K562 (cell line): Measurements from ENCODE around the gene LAMA2. TPM values are rescaled to one million over a fixed set of nuclear protein-coding genes. Genes with fewer than 3 reads are reported as not detected.

Experiments
- ATAC-seq: fragments of 200-7000 bp; cut with Tn5 transposase; 3 replicates; pipeline ENCODE4 v1.9.1; 2020; ENCODE audit warnings: moderate library complexity
- BruUV-seq: library from RNA; stranded (reverse); fragments of 400-500 nt; replicated peaks from 2 replicates; lab custom pipeline; 2021; lab: Mats Ljungman, UMichigan
- CTCF ChIA-PET: fragments of 300-600 bp; formaldehyde crosslinking; extraction: SDS; loops from one replicate; lab custom pipeline; 2021; ENCODE audit warnings: low intra/inter-chr PET ratio; lab: Yijun Ruan, JAX
- POLR2A ChIA-PET: fragments of 300-600, 350-650 bp; sonication (Branson Sonifier 250); formaldehyde crosslinking; extraction: SDS; loops from one replicate; lab custom pipeline; 2021; ENCODE audit warnings: antibody characterized with exemption, inconsistent platforms; lab: Yijun Ruan, JAX
- DNase-seq, 4 experiments: peaks; one replicate each; pipeline versions ENCODE4 v3.0.0 to v3.0.0-alpha.2; 2011 to 2018; ENCODE audit warnings: low spot score in 3 of 4, mixed read lengths in 3 of 4; ENCODE audit errors: extremely low read depth in 1 of 4
- FAIRE-seq: peaks from 2 replicates; lab custom pipeline; 2011; peaks lifted over from hg19 to GRCh38; lab: Jason Lieb, UNC
- H2AFZ ChIP-seq: 2 replicates; pipeline ENCODE4 v1.6.0; 2011; ENCODE audit warnings: low read depth, low read length, control low read depth, inconsistent platforms
- H3K27ac ChIP-seq: fragments of 200-600 bp; 3 replicates; pipeline ENCODE4 v1.8.0; 2011; ENCODE audit warnings: low read depth, mild to moderate bottlenecking, control low read depth, inconsistent platforms, low read length, moderate library complexity, mixed read lengths; ENCODE audit errors: extremely low read depth
- H3K27me3 ChIP-seq, 2 experiments: fragments of 300-600 bp in 1 of 2; 2 replicates in 1 of 2; 3 replicates in 1 of 2; pipeline versions ENCODE4 v1.6.0 to v1.8.0; 2011; ENCODE audit warnings: inconsistent platforms in 2 of 2, low read length in 2 of 2, mild to moderate bottlenecking in 1 of 2, mixed read lengths in 1 of 2, moderate library complexity in 1 of 2; ENCODE audit not compliant: control insufficient read depth in 2 of 2, insufficient read depth in 2 of 2
- H3K36me3 ChIP-seq: fragments of 300-600 bp; 3 replicates; pipeline ENCODE4 v1.8.0; 2011; ENCODE audit warnings: mild to moderate bottlenecking, low read length, inconsistent platforms; ENCODE audit not compliant: control insufficient read depth, insufficient read depth
- H3K4me1 ChIP-seq, 2 experiments: fragments of 200-600 bp in 1 of 2; replicated peaks in 1 of 2; 2 replicates in 1 of 2; 3 replicates in 1 of 2; pipeline versions ENCODE4 v1.5.1 to v1.8.0; 2011; ENCODE audit warnings: inconsistent platforms in 2 of 2, low read length in 2 of 2, mild to moderate bottlenecking in 1 of 2, mixed read lengths in 1 of 2, moderate library complexity in 1 of 2; ENCODE audit not compliant: control insufficient read depth in 2 of 2, insufficient read depth in 2 of 2
- H3K4me2 ChIP-seq: 2 replicates; pipeline ENCODE4 v1.6.1; 2011; ENCODE audit warnings: low read length, control low read depth, inconsistent platforms, mixed read lengths; ENCODE audit not compliant: insufficient read depth
- H3K4me3 ChIP-seq: fragments of 200-600 bp; sonication (generic), shearing (Covaris generic); 2 replicates; pipeline ENCODE4 v1.5.1; 2016; ENCODE audit warnings: control low read depth, inconsistent platforms
- H3K79me2 ChIP-seq: fragments of 200-600 bp; 3 replicates; pipeline ENCODE4 v1.8.0; 2011; ENCODE audit warnings: low read length, inconsistent platforms; ENCODE audit not compliant: control insufficient read depth, insufficient read depth
- H3K9ac ChIP-seq, 2 experiments: 2 replicates each; pipeline versions ENCODE4 v1.6.0 to v1.6.1; 2011; ENCODE audit warnings: low read depth in 2 of 2, low read length in 2 of 2, control low read depth in 1 of 2, inconsistent platforms in 1 of 2, mild to moderate bottlenecking in 1 of 2, mixed read lengths in 1 of 2; ENCODE audit not compliant: insufficient read depth in 1 of 2
- H3K9me1 ChIP-seq: one replicate; pipeline ENCODE4 v1.6.0; 2011; ENCODE audit warnings: inconsistent platforms, mild to moderate bottlenecking, low read length, moderate library complexity; ENCODE audit not compliant: control insufficient read depth, insufficient read depth
- H3K9me3 ChIP-seq: replicated peaks from 2 replicates; pipeline ENCODE4 v1.5.1; 2011; ENCODE audit warnings: low read depth, low read length, inconsistent platforms; ENCODE audit not compliant: control insufficient read depth, insufficient read depth
- H4K20me1 ChIP-seq: replicated peaks from 2 replicates; pipeline ENCODE4 v1.6.1; 2011; ENCODE audit warnings: low read length, inconsistent platforms, mixed read lengths; ENCODE audit not compliant: control insufficient read depth, insufficient read depth
- BRD9 ChIP-seq: fragments of 450-650 bp; IDR thresholded peaks from 2 replicates; pipeline ENCODE4 v1.6.1; 2018; ENCODE audit warnings: low read depth; ENCODE audit not compliant: partially characterized antibody
- CBX1 ChIP-seq: sonication (generic); IDR thresholded peaks from 2 replicates; pipeline ENCODE4 v1.6.1; 2016; ENCODE audit warnings: antibody characterized with exemption, low read depth, mild to moderate bottlenecking
- CHD4 ChIP-seq: fragments of 200-600 bp; sonication (generic); IDR thresholded peaks from 3 replicates; pipeline ENCODE4 v1.6.1; 2012; ENCODE audit warnings: low read depth, mild to moderate bottlenecking, mixed read lengths, low read length, inconsistent platforms; ENCODE audit not compliant: insufficient read depth, insufficient replicate concordance, poor library complexity, severe bottlenecking
- DMBX1 ChIP-seq: fragments of 250-450 bp; sonication (Bioruptor Pico); IDR thresholded peaks from 2 replicates; pipeline ENCODE4 v1.8.0; 2022; ENCODE audit warnings: inconsistent platforms, mild to moderate bottlenecking, moderate library complexity, borderline replicate concordance
- GTF3C2 ChIP-seq: IDR thresholded peaks from 3 replicates; pipeline ENCODE4 v1.6.1; 2011; ENCODE audit warnings: borderline replicate concordance, mild to moderate bottlenecking, moderate library complexity; ENCODE audit not compliant: insufficient read length; ENCODE audit errors: extremely low read depth
- HEY1 ChIP-seq: fragments of 250-450 bp; sonication (Bioruptor Pico); IDR thresholded peaks from 2 replicates; pipeline ENCODE4 v1.5.0; 2020; ENCODE audit warnings: mild to moderate bottlenecking, moderate library complexity, borderline replicate concordance
- HNRNPLL ChIP-seq: fragments of 200-400 bp; formaldehyde crosslinking; IDR thresholded peaks from 2 replicates; pipeline ENCODE4 v1.6.1; 2017; ENCODE audit warnings: low read length, low read depth, mild to moderate bottlenecking; ENCODE audit not compliant: poor library complexity, severe bottlenecking
- KDM1A ChIP-seq, 2 experiments: fragments of 450-650 bp; IDR thresholded peaks; 2 replicates each; pipeline ENCODE4 v1.6.1; 2016; ENCODE audit warnings: mild to moderate bottlenecking in 2 of 2
- NR3C1 ChIP-seq: sonication (generic); formaldehyde crosslinking; IDR thresholded peaks from 2 replicates; pipeline ENCODE4 v1.8.1; 2022; ENCODE audit warnings: missing genetic modification reagents
- PCBP2 ChIP-seq: fragments of 200-400 bp; formaldehyde crosslinking; IDR thresholded peaks from 2 replicates; pipeline ENCODE4 v1.6.1; 2018; ENCODE audit warnings: low read length, low read depth, mild to moderate bottlenecking, moderate library complexity; ENCODE audit not compliant: poor library complexity, severe bottlenecking
- RAD51 ChIP-seq: fragments of 450-650 bp; IDR thresholded peaks from 2 replicates; pipeline ENCODE4 v1.7.1; 2016; ENCODE audit warnings: low read depth, mild to moderate bottlenecking, borderline replicate concordance
- ZC3H4 ChIP-seq: sonication (generic); formaldehyde crosslinking; IDR thresholded peaks from 2 replicates; pipeline ENCODE4 v1.9.0; 2021; ENCODE audit warnings: missing genetic modification reagents, borderline replicate concordance
- ZNF124 ChIP-seq: sonication (generic); formaldehyde crosslinking; IDR thresholded peaks from 2 replicates; pipeline ENCODE4 v1.8.1; 2022; ENCODE audit warnings: missing genetic modification reagents
- ZNF583 ChIP-seq: fragments of 250-450 bp; sonication (Bioruptor Pico); IDR thresholded peaks from 2 replicates; pipeline ENCODE4 v1.4.0; 2020
- WGBS: fragments of 100-300 bp; shearing (Covaris generic); methylation state at CpG from one replicate; pipeline ENCODE4 v1.1.6; 2016; ENCODE audit warnings: low coverage, mixed read lengths; ENCODE audit not compliant: insufficient coverage; ENCODE audit errors: missing lambda C conversion rate; 5-methylcytosine and 5-hydroxymethylcytosine counted together
- in situ Hi-C: fragments of 300-500 bp; cut with MboI; formaldehyde crosslinking; loops from 4 replicates; pipeline ENCODE4 v1.15.0; 2018; ENCODE audit warnings: inconsistent platforms, mixed read lengths
- intact Hi-C: fragments of 100-400 bp; cut with micrococcal nuclease; formaldehyde crosslinking; loops from 2 replicates; pipeline ENCODE4 v1.14.2; 2022
- polyA plus RNA-seq, 8 experiments: library from polyadenylated mRNA; depleted of rRNA in 4 of 8; stranded (reverse) in 5 of 8; unstranded in 3 of 8; fragments of >200 nt; fragmentation: Nextera tagmentation in 2 of 8; fragmentation: Illumina TruSeq in 1 of 8; extraction: Ambion mirVana in 2 of 8; extraction: Trizol in 1 of 8; gene quantifications; 2 replicates each; pipeline versions ENCODE4 v1.2.1 to v1.2.3, GENCODE V29; 2011 to 2014; ENCODE audit warnings: inconsistent platforms in 1 of 8, missing spikeins in 1 of 8
- total RNA-seq, 7 experiments: library from RNA; depleted of rRNA in 6 of 7; stranded (reverse); fragments of >200 nt in 6 of 7; fragmentation: Illumina TruSeq in 2 of 7; extraction: Trizol in 2 of 7; gene quantifications; 2 replicates each; pipeline versions ENCODE4 v1.2.1 to v1.2.3, GENCODE V29; 2011 to 2021; ENCODE audit warnings: low replicate concordance in 1 of 7

LAMA2 gene
- total and polyA plus RNA-seq, 9 of the 15 experiments (the other 6 are each of a cell fraction or from before 2014, with no cell fraction given) = 0.04 to 1.5 (median 0.36) TPM

- POLR2A ChIA-PET = no interaction called here
- CTCF ChIA-PET = no interaction called here
These were observed 357.0 kb downstream of the LAMA2 start for GRCh38 chr6:129239825-129240491.

More at GRCh38 chr6:129239825-129240491, 357.0 kb downstream of the LAMA2 start:
- BruUV-seq = no TSS peak
- no peak for DNase-seq
- H3K36me3 ChIP-seq = no peaks in the 10 kb centered on the region
- no peak overlapping the region for H3K4me3 ChIP-seq
- intact Hi-C loops (no loop called here), in situ Hi-C loops (no loop called here)
- no peaks in the 10 kb centered on the region for H3K9me1 ChIP-seq
- H3K9ac ChIP-seq = no peak overlapping the region
- TF ChIP-seq ZNF583 (CRISPR knock-in tag) (no peak), CHD4 (no peak), BRD9 (no peak), RAD51 (no peak), HNRNPLL (no peak), DMBX1 (no peak), PCBP2 (no peak), ZNF124 (CRISPR knock-in tag) (no peak), CBX1 (no peak), NR3C1 (CRISPR knock-in tag) (no peak), HEY1 (CRISPR knock-in tag) (no peak), ZC3H4 (CRISPR knock-in tag) (no peak), KDM1A (IDR thresholded peaks at IDR 0.05) (no peak), GTF3C2 (no peak)
- TF ChIP-seq, all 486 proteins: peak for 0
- FAIRE-seq (no peak), ATAC-seq (no peak)
- 0% methylated on average over 10 of the region's 10 CpGs for WGBS
- H3K4me1 ChIP-seq = no peaks in the 10 kb centered on the region
- H3K9me3 ChIP-seq = no peaks in the 10 kb centered on the region
- no peak overlapping the region for H3K27ac ChIP-seq
- H2AFZ ChIP-seq = no peak overlapping the region
- no peaks in the 10 kb centered on the region for H3K79me2 ChIP-seq
- no peaks in the 10 kb centered on the region for H4K20me1 ChIP-seq
- H3K27me3 ChIP-seq = no peaks in the 10 kb centered on the region
- H3K4me2 ChIP-seq = no peak overlapping the region
